Renal cortical epithelial cell (primary cell): ENCODE data around the gene TSSK6. TPM values are rescaled to one million over a fixed set of nuclear protein-coding genes. Genes with fewer than 3 reads are reported as not detected.
"Not testable (repeated sequence)": the region's sequence is repeated elsewhere in the genome, so short reads cannot be mapped to it uniquely, and the experiment has no call there.

ENCODE experiments used
- DNase-seq: peaks from one replicate; pipeline ENCODE4 v3.0.0-alpha.2; 2011; ENCODE audit warnings: low read depth
- total RNA-seq: library from RNA; depleted of rRNA; stranded (reverse); fragments of >200 nt; gene quantifications from 2 replicates; pipeline ENCODE4 v1.2.3, GENCODE V29; 2014

TSSK6 gene
- total RNA-seq, 1 donor from 2014 or later: 3.0 TPM

DNA sequence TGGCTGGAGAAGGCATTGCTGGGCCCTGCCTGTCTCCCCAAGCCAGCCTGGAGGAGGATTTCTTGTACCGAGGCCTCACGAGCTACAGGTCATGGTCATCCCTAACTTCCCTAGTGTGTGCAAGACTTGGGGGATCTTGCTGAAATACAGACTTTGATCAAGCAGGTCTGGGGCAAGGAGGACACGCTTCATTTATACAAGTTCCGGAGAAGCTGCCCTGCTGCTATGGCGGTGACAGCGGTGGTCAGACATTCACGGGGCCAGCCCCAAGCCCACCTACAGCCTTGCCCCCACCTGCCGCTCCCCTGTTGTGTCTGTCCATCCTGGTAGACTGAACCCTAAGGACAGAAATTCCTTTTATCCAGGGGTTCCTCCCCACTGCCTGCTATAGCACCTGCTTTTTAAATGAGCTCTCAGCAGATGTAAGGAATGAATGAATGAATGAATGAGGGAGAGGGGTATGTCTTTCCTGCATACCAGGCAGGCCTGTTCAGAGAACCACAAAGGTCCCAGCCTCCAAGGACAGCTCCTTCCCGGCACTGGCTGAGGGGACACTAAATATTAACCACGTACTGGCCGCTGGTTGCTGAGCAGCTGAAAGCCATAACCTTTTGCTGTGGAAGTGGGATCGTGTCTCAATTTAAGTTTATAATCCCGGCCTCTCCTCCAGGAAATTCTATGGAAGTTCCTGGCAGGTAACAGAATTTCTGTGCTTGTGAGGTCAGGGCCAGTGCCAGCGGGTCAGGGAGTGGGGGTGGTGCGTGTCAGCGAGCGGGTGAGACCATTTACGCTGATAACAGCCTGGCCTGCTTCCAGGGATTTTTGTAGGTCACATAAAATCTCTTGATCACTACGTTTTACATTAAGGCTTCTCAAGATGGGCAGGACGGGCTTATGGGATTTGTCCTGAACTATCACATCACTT lies 27.1 kb downstream of the TSSK6 start:
- DNase-seq: peak; percentile 53

DNA sequence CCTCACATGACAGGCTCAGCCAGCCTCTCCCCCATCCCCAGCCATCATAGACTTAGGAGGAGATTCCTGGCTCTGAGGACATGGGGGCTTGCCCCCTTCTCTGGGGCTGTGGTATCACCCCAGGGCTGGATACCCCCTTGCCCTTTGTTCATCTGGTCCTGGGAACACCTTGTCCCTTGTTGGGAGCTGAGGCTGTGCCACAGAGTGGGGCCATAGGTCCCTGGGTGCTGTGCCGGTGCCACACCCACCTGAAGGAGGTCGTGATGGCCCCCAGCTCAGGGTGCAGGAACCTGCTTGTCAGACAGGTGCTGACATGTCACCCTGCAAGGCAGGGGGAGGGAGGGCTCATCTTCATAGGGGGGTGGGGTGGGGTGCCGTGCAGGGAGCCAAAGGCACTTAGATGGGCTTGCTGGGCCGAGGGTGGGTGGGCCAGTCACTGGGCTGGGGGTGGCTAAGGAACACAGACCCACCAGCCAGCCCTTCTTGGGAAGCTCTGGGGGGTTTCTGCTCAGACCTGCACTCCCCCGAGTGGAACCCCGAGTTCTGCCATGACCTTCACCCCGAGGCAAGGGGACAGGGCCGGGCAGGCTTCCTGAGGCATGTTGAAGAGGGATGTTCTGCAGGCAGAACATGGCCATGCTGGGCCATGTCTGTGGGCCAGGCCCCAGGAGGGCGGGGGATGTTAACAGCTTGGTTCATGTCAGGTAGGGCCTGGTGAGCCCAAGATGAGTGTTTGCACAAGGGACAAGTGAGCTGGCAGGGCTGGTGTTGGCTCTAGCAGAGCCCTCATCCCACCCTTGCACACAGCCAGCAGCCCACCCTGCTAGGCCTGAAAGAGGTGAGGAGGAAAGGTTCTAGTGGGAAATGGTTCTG lies 28.0 kb downstream of the TSSK6 start:
- DNase-seq: no peak

- DNase-seq: no peak
These were observed 28.8 kb downstream of the TSSK6 start for GRCh38 chr19:19486343-19487076.

GRCh38 chr19:19485998-19486290 lies 29.4 kb downstream of the TSSK6 start:
- no peak for DNase-seq

- no peak for DNase-seq
These were observed 30.0 kb downstream of the TSSK6 start for GRCh38 chr19:19485161-19485997.

- DNase-seq: no peak
These were observed 32.3 kb downstream of the TSSK6 start for GRCh38 chr19:19482809-19483596.

GRCh38 chr19:19480688-19481087 lies 34.7 kb downstream of the TSSK6 start:
- no peak for DNase-seq

DNA sequence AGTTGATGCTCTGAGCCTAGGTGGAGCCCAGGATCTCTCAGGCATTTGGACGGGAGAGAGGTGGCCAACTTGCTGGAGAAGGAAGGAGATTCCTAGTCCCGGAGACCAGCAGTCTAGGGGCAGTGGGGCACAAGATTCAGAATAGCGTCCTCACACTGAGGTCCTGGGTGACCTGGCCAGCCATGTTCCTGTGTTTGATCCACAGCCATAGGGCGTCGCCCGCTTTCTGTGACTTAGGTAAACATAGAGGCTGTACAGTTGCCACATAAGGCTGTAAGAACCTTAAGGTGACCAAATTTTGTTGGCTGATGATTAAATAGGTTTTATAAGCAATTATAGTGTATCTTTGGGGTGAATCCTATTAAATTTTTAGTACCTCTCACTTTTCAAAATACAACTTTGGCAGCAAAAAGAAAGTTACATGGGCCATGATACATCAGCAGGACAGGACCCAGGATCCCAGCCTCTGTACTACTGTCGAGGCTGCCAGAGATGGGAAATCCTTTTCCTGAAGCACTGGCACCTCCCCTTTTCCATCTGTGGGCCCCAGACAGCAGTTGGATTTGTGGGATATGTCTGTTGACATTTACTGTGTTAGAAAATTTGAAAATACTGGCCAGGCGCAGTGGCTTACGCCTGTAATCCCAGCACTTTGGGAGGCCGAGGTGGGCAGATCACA lies 37.5 kb downstream of the TSSK6 start:
- DNase-seq: no peak

DNA sequence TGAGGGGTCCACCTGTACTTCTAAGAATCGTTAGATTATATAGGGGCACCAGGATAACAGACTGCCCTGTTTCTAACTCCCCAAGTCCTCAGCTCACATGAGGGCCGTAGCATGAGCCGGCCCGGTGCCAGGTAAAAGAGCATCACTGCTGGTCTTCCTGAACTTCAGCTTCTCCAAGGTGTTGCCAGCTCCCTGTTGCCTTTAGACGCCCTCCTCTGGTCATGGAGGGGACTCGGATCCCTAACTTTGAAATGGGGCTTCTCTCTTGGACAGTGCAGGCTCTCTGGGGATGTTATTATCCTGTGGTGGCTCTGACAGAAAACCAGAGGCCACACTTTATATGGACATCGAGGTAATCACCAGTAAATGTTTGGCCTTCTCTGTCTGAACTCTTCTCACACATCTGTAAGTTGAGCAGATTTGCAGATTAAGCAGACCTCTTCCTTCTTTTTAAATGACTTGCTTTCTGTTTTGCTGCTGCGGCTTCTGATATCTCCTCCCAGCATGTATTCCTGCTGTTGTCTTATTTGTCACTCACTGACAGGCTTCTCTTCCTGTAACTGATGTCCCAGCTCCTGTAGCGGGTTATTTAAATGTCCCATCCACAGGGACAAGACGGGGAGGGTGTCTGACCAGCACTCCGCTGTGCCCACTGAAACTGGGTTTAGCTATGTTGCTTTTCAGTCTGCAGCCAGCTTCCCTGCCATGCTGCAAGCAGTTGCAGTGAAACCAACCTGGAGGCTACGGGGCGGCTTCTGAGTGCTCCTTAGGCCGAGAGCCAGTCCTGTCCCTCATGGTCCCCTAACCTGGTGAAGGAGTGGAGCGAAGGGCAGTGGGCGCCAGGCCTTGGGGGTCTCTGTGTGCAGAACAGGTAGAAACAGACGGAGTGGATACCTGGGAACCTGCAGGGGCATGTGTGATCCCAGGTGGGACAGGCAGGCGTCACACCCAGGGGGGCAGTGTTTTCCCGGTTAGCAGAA lies 39.2 kb downstream of the TSSK6 start:
- no peak for DNase-seq

DNA sequence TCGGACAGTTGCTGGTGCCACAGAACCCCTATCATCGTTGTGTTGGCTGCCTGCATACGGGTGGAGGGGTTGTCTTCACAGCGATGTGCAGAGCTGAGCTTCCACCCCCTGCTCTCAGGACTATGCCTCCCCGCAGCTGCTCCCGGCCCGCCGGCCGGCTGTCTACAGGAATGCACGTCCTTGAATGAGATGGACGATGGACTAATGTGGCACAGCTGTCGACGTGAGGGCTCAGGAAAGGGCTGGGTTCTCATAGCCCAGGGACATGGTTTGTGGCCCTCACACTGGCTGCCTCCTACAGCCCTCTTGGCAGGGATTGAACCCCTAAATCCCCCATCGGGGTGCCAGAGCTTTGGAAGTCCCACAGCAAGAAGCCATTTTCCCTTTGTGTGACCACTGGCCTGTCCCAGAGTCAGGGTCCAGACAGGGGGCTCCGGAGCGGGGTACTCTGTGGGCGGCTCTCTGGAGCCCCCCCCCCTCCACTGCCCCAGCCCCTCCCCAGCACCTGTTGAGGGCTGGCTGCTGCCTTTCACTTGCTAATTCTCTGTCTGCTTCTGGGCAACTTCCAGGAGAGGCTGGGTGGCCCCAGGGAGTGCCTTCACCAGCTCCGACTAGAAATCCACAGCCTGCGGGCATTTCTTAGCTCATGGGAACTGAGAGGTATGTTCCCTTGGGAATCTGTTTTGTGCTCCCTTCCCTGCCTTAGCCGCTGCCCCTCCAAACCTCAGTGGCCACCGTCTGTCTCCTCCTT lies 40.2 kb downstream of the TSSK6 start:
- DNase-seq: no peak

DNA sequence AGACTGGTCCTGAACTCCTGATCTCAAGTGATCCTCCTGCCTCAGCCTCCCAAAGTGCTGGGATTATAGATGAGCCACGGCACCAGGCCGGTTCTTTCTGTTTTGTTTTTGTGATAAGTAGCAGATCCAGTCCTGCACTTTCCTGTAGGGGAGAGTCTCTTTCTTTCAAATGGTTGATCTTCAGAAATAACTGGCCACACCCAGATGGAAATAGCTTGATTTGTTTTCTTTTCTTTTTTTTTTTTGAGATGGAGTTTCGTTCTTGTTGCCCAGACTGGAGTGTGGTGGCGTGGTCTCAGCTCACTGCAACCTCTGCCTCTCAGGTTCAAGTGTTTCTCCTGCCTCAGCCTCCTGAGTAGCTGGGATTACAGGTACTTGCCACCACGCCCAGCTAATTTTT lies 43.2 kb downstream of the TSSK6 start:
- not testable (repeated sequence) for DNase-seq

GRCh38 chr19:19471682-19472081 lies 43.7 kb downstream of the TSSK6 start:
- no peak for DNase-seq

- DNase-seq: no peak
These were observed 44.8 kb downstream of the TSSK6 start for GRCh38 chr19:19470579-19470978.

- DNase-seq: no peak
These were observed 46.8 kb downstream of the TSSK6 start for GRCh38 chr19:19468424-19469050.

DNA sequence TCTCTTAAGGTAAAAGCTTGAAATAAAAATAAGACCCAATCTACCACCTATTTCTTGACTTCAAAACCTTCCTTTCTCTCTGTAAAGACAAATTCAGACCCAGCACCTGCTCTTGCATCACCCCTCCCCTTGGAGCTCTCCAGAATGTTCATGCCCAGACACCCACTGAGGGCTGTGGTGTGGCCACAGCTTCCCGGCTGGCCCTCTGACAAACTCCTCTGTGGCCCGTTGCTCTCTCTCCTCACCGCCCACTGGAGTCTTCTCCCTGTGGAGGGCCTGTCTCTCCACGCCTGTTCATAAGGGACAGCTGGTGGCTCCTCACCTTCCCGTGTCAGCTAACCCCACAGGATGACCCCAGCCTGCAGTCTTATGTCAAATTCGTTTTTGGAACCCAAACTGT lies 49.1 kb downstream of the TSSK6 start:
- no peak for DNase-seq

- DNase-seq: no peak
These were observed 49.8 kb downstream of the TSSK6 start for GRCh38 chr19:19465436-19466070.
